Fibroblast of villous mesenchyme (primary cell): Measurements from ENCODE around the gene TEX264. TPM values are rescaled to one million over a fixed set of nuclear protein-coding genes. Genes with fewer than 3 reads are reported as not detected.

Experiments
- DNase-seq: peaks from one replicate; pipeline ENCODE4 v3.0.0-alpha.2; 2010; ENCODE audit warnings: low read depth
- H3K4me3 ChIP-seq: 2 replicates; pipeline ENCODE4 v1.5.1; 2011; ENCODE audit warnings: low read depth, mild to moderate bottlenecking, low read length
- CTCF ChIP-seq: IDR thresholded peaks from 2 replicates; pipeline ENCODE4 v1.5.1; 2012; ENCODE audit warnings: low read depth, mild to moderate bottlenecking, low read length; ENCODE audit not compliant: insufficient read depth
- total RNA-seq: library from RNA; depleted of rRNA; stranded (reverse); fragments of >200 nt; gene quantifications from 2 replicates; pipeline ENCODE4 v1.2.3, GENCODE V29; 2012

TEX264 gene
- total RNA-seq, 1 donor, result 37.6 TPM

- no peak for TF ChIP-seq CTCF
- no peak for DNase-seq
- no peak overlapping the region for H3K4me3 ChIP-seq
These were observed 14.1 kb downstream of the TEX264 start for GRCh38 chr3:51684971-51685751.

GRCh38 chr3:51686056-51686455 lies 15.0 kb downstream of the TEX264 start:
- DNase-seq, result no peak
- H3K4me3 ChIP-seq, result no peak overlapping the region
- no peak for TF ChIP-seq CTCF

- H3K4me3 ChIP-seq, result no peak overlapping the region
- no peak for DNase-seq
- TF ChIP-seq CTCF, result no peak
These were observed 15.6 kb downstream of the TEX264 start for GRCh38 chr3:51686512-51687215.

- no peak overlapping the region for H3K4me3 ChIP-seq
- no peak for DNase-seq
- TF ChIP-seq CTCF, result no peak
These were observed 16.6 kb downstream of the TEX264 start for GRCh38 chr3:51687431-51688205.

GRCh38 chr3:51688206-51688600 lies 17.2 kb downstream of the TEX264 start:
- no peak for TF ChIP-seq CTCF
- DNase-seq, result no peak

GRCh38 chr3:51691021-51691420 lies 20.0 kb downstream of the TEX264 start:
- DNase-seq, result no peak
- no peak overlapping the region for H3K4me3 ChIP-seq
- no peak for TF ChIP-seq CTCF

More at GRCh38 chr3:51688206-51688600, 17.2 kb downstream of the TEX264 start:
- H3K4me3 ChIP-seq, result no peak overlapping the region
